Loucy (cell line): ENCODE data around the gene MSANTD4.

ENCODE experiments used
- H2AFZ ChIP-seq: fragments of 200-600 bp; sonication (generic); 2 replicates; pipeline ENCODE4 v1.6.0; 2016; ENCODE audit warnings: antibody characterized with exemption, mild to moderate bottlenecking, low read length, moderate library complexity
- H3F3A ChIP-seq: fragments of 200-600 bp; 2 replicates; pipeline ENCODE4 v1.6.0; 2016; ENCODE audit warnings: antibody characterized with exemption, low read depth, mild to moderate bottlenecking
- H3K27me3 ChIP-seq: fragments of 200-600 bp; sonication (generic); 2 replicates; pipeline ENCODE4 v1.6.1; 2014; ENCODE audit warnings: low read length, mild to moderate bottlenecking; ENCODE audit not compliant: insufficient read depth, poor library complexity, severe bottlenecking
- H3K36me3 ChIP-seq: fragments of 200-600 bp; sonication (generic); 2 replicates; pipeline ENCODE4 v1.6.1; 2016; ENCODE audit warnings: low read length; ENCODE audit not compliant: insufficient read depth
- H3K4me1 ChIP-seq: fragments of 200-600 bp; sonication (generic); 2 replicates; pipeline ENCODE4 v1.5.1; 2014; ENCODE audit warnings: low read length, mild to moderate bottlenecking; ENCODE audit not compliant: insufficient read depth, poor library complexity, severe bottlenecking
- H3K4me2 ChIP-seq: fragments of 200-600 bp; sonication (generic); 2 replicates; pipeline ENCODE4 v1.6.0; 2014; ENCODE audit warnings: antibody characterized with exemption, low read length, low read depth, mild to moderate bottlenecking; ENCODE audit not compliant: poor library complexity, severe bottlenecking
- H3K4me3 ChIP-seq: fragments of 200-600 bp; sonication (generic); 2 replicates; pipeline ENCODE4 v1.5.1; 2014; ENCODE audit warnings: low read length, mild to moderate bottlenecking, mixed read lengths; ENCODE audit not compliant: poor library complexity, severe bottlenecking
- H3K79me2 ChIP-seq: fragments of 200-600 bp; sonication (generic); 2 replicates; pipeline ENCODE4 v1.6.1; 2014; ENCODE audit warnings: low read length; ENCODE audit not compliant: insufficient read depth
- H3K9ac ChIP-seq: fragments of 200-600 bp; sonication (generic); 2 replicates; pipeline ENCODE4 v1.6.0; 2014; ENCODE audit warnings: mild to moderate bottlenecking, low read depth, low read length, moderate library complexity; ENCODE audit not compliant: poor library complexity, severe bottlenecking
- H3K9me2 ChIP-seq: fragments of 200-600 bp; sonication (generic); replicated peaks from 2 replicates; pipeline ENCODE4 v1.6.1; 2016; ENCODE audit warnings: low read depth, low read length, mixed read lengths
- H3K9me3 ChIP-seq: fragments of 200-600 bp; sonication (generic); 2 replicates; pipeline ENCODE4 v1.6.1; 2014; ENCODE audit warnings: mild to moderate bottlenecking, antibody characterized with exemption, low read length, low read depth; ENCODE audit not compliant: insufficient read depth
- H4K20me1 ChIP-seq: fragments of 200-600 bp; sonication (generic); 2 replicates; pipeline ENCODE4 v1.6.0; 2014; ENCODE audit warnings: antibody characterized with exemption, low read length, mild to moderate bottlenecking; ENCODE audit not compliant: insufficient read depth, poor library complexity, severe bottlenecking
- EZH2phosphoT487 ChIP-seq: fragments of 200-600 bp; IDR thresholded peaks from 2 replicates; pipeline ENCODE4 v1.6.1; 2018; ENCODE audit warnings: antibody characterized with exemption, mild to moderate bottlenecking, moderate library complexity, borderline replicate concordance
- TF ChIP-seq, protein P1 (sequence below): fragments of 200-600 bp; sonication (generic); conservative IDR thresholded peaks from 2 replicates; pipeline ENCODE4 v1.5.1; 2014; ENCODE audit warnings: mild to moderate bottlenecking, antibody characterized with exemption, low read length

MSANTD4 gene

GRCh38 chr11:105989124-105989523 lies 32.9 kb downstream of the MSANTD4 start:
- Histone ChIP-seq H3K4me2 (no peak overlapping the region), H3K27me3 (no peaks in the 10 kb centered on the region), H3K9me3 (no peaks in the 10 kb centered on the region), H3F3A (no peaks in the 10 kb centered on the region), H3K9ac (no peak overlapping the region), H2AFZ (no peak overlapping the region), H3K79me2 (no peaks in the 10 kb centered on the region), H3K4me3 (no peak overlapping the region), H3K36me3 (0 out of 2 replicates have a peak, but pooled peaks cover 3% of the 10 kb centered on the region), H3K4me1 (no peaks in the 10 kb centered on the region), H3K9me2 (no peaks in the 10 kb centered on the region), H4K20me1 (no peaks in the 10 kb centered on the region)
- TF ChIP-seq, protein P1, sequence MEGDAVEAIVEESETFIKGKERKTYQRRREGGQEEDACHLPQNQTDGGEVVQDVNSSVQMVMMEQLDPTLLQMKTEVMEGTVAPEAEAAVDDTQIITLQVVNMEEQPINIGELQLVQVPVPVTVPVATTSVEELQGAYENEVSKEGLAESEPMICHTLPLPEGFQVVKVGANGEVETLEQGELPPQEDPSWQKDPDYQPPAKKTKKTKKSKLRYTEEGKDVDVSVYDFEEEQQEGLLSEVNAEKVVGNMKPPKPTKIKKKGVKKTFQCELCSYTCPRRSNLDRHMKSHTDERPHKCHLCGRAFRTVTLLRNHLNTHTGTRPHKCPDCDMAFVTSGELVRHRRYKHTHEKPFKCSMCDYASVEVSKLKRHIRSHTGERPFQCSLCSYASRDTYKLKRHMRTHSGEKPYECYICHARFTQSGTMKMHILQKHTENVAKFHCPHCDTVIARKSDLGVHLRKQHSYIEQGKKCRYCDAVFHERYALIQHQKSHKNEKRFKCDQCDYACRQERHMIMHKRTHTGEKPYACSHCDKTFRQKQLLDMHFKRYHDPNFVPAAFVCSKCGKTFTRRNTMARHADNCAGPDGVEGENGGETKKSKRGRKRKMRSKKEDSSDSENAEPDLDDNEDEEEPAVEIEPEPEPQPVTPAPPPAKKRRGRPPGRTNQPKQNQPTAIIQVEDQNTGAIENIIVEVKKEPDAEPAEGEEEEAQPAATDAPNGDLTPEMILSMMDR: no peak
- no peak for TF ChIP-seq EZH2phosphoT487

GRCh38 chr11:105988197-105988596 lies 33.8 kb downstream of the MSANTD4 start:
- Histone ChIP-seq H3K9me2 (no peaks in the 10 kb centered on the region), H3K4me1 (no peaks in the 10 kb centered on the region), H3K9ac (no peak overlapping the region), H3K79me2 (no peaks in the 10 kb centered on the region), H3K4me2 (no peak overlapping the region), H3K36me3 (no peaks in the 10 kb centered on the region), H3F3A (no peaks in the 10 kb centered on the region), H3K9me3 (no peaks in the 10 kb centered on the region), H3K27me3 (no peaks in the 10 kb centered on the region), H3K4me3 (no peak overlapping the region), H4K20me1 (no peaks in the 10 kb centered on the region), H2AFZ (no peak overlapping the region)
- no peak for TF ChIP-seq EZH2phosphoT487

GRCh38 chr11:105986554-105986953 lies 35.5 kb downstream of the MSANTD4 start:
- Histone ChIP-seq H3K9me2 (no peaks in the 10 kb centered on the region), H4K20me1 (no peaks in the 10 kb centered on the region)

More at GRCh38 chr11:105986554-105986953, 35.5 kb downstream of the MSANTD4 start:
- Histone ChIP-seq H3K9ac (no peak overlapping the region), H3K79me2 (no peaks in the 10 kb centered on the region), H3K4me3 (no peak overlapping the region), H2AFZ (no peak overlapping the region), H3K4me2 (no peak overlapping the region), H3F3A (no peaks in the 10 kb centered on the region), H3K4me1 (no peaks in the 10 kb centered on the region), H3K36me3 (no peaks in the 10 kb centered on the region), H3K9me3 (no peaks in the 10 kb centered on the region), H3K27me3 (no peaks in the 10 kb centered on the region)
- TF ChIP-seq, protein P1: no peak
- TF ChIP-seq EZH2phosphoT487: no peak
